Suprapubic skin (tissue), 4 donors: ENCODE data around the gene CCT7. TPM values are rescaled to one million over a fixed set of nuclear protein-coding genes. Genes with fewer than 3 reads are reported as not detected.
"Not testable (repeated sequence)": the region's sequence is repeated elsewhere in the genome, so short reads cannot be mapped to it uniquely, and the experiment has no call there.

Experiments used
- DNase-seq, 2 donors: peaks; one replicate each; pipeline ENCODE4 v3.0.0-alpha.2; 2019; ENCODE audit warnings: low spot score in 2 of 2
- H3K27ac ChIP-seq: fragments of 200-600 bp; sonication (generic); one replicate; pipeline ENCODE4 v1.5.1; 2019
- H3K27me3 ChIP-seq: fragments of 200-600 bp; sonication (generic); one replicate; pipeline ENCODE4 v1.5.1; 2019
- H3K36me3 ChIP-seq: fragments of 200-600 bp; sonication (generic); one replicate; pipeline ENCODE4 v1.5.1; 2019
- H3K4me1 ChIP-seq: fragments of 200-600 bp; sonication (generic); one replicate; pipeline ENCODE4 v1.5.1; 2019
- H3K4me3 ChIP-seq: fragments of 200-600 bp; sonication (generic); one replicate; pipeline ENCODE4 v1.5.1; 2019; ENCODE audit warnings: mild to moderate bottlenecking
- H3K9me3 ChIP-seq: fragments of 200-600 bp; sonication (generic); one replicate; pipeline ENCODE4 v1.5.1; 2019
- EP300 ChIP-seq: sonication (generic); formaldehyde crosslinking; IDR thresholded peaks from one replicate; pipeline ENCODE4 v1.6.1; 2017; ENCODE audit warnings: antibody characterized with exemption
- POLR2A ChIP-seq, 2 donors: fragments of 450-650 bp; IDR thresholded peaks; one replicate each; pipeline ENCODE4 v1.6.1; 2017; ENCODE audit warnings: antibody characterized with exemption in 2 of 2, mild to moderate bottlenecking in 2 of 2, moderate library complexity in 2 of 2
- POLR2AphosphoS5 ChIP-seq, 3 donors: sonication (generic); formaldehyde crosslinking; IDR thresholded peaks; one replicate each; pipeline ENCODE4 v1.6.1; 2017; ENCODE audit warnings: antibody characterized with exemption in 3 of 3
- WGBS: methylation state at CpG from one replicate; pipeline ENCODE4 v1.1.5; 2018; 5-methylcytosine and 5-hydroxymethylcytosine counted together
- total RNA-seq, 4 donors: library from RNA; depleted of rRNA; stranded (reverse); fragments of >200 nt; gene quantifications; one replicate each; pipeline ENCODE4 v1.1.0, GENCODE V29; 2016
- TF ChIP-seq, protein P1 (sequence below), 2 donors: fragments of 200-600 bp in 1 of 2; fragments of 450-650 bp in 1 of 2; sonication (generic) in 1 of 2; IDR thresholded peaks; one replicate each; pipeline ENCODE4 v1.5.1; 2016 to 2019; ENCODE audit warnings: antibody characterized with exemption in 2 of 2, mild to moderate bottlenecking in 1 of 2, moderate library complexity in 1 of 2

CCT7 gene
- total RNA-seq: 100 to 1,000 TPM in 3 of 4 donors, 10 to 100 TPM in 1; 99.7 to 175 (median 158) TPM

GRCh38 chr2:73233932-73234832, at the start of gene CCT7:
Gene CCT7, plus strand, starts transcription at chr2:73234308. Its CDS starts 71 bp downstream, at chr2:73234379.
- peaks cover 32% of the 10 kb centered on the region for H3K4me1 ChIP-seq
- H3K36me3 ChIP-seq: peaks cover 15% of the 10 kb centered on the region
- peak within 1 kb of the TSS; percentile 95 for H3K27ac ChIP-seq
- 0% methylated on average over 33 of the region's 69 CpGs for WGBS
- peak; percentile 93 to 94 for DNase-seq
- H3K4me3 ChIP-seq: peak within 1 kb of the TSS; percentile 94
- peak; percentile 23 to 77 for TF ChIP-seq POLR2A (IDR thresholded peaks at IDR 0.05)
- no peak for TF ChIP-seq EP300
- TF ChIP-seq, protein P1, sequence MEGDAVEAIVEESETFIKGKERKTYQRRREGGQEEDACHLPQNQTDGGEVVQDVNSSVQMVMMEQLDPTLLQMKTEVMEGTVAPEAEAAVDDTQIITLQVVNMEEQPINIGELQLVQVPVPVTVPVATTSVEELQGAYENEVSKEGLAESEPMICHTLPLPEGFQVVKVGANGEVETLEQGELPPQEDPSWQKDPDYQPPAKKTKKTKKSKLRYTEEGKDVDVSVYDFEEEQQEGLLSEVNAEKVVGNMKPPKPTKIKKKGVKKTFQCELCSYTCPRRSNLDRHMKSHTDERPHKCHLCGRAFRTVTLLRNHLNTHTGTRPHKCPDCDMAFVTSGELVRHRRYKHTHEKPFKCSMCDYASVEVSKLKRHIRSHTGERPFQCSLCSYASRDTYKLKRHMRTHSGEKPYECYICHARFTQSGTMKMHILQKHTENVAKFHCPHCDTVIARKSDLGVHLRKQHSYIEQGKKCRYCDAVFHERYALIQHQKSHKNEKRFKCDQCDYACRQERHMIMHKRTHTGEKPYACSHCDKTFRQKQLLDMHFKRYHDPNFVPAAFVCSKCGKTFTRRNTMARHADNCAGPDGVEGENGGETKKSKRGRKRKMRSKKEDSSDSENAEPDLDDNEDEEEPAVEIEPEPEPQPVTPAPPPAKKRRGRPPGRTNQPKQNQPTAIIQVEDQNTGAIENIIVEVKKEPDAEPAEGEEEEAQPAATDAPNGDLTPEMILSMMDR (IDR thresholded peaks at IDR 0.05): no peak
- TF ChIP-seq POLR2AphosphoS5 (IDR thresholded peaks at IDR 0.05): peak in 2 of 3 donors; percentile 38 to 65
- H3K27me3 ChIP-seq: no peaks in the 10 kb centered on the region
- H3K9me3 ChIP-seq: no peaks in the 10 kb centered on the region

- Histone ChIP-seq H3K4me3 (no peak overlapping the region), H3K4me1 (no peaks in the 10 kb centered on the region), H3K27me3 (peaks cover 15% of the 10 kb centered on the region), H3K36me3 (no peaks in the 10 kb centered on the region), H3K27ac (no peak overlapping the region), H3K9me3 (no peaks in the 10 kb centered on the region)
- TF ChIP-seq POLR2A (IDR thresholded peaks at IDR 0.05) (no peak), EP300 (no peak), POLR2AphosphoS5 (IDR thresholded peaks at IDR 0.05) (no peak)
- TF ChIP-seq, protein P1 (IDR thresholded peaks at IDR 0.05): no peak
- WGBS: 82% methylated on average over 2 of the region's 2 CpGs
- no peak for DNase-seq
Observed at GRCh38 chr2:73185965-73186364, 48.1 kb upstream of the CCT7 start.

DNA sequence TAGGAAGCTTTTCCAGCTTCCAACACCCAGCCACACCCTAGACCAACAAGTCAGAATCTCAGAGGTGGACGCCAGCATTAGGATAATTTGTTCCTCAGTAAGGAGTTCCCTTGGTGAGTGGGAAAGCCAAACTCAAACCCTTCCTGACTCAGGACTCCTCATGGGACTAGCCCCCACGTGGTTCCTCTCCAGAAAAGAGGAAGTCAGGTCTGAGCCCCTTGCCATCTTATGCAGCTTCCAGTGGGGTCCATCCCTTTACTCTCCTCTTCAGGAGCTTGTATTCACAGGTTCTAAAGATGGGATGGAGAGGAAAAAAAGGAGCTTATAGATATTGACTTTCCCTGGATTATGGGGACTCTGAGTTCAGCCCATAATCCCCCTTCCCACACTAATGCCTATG, 46.6 kb upstream of the CCT7 start:
- H3K27me3 ChIP-seq: peaks cover 15% of the 10 kb centered on the region
- TF ChIP-seq, protein P1 (IDR thresholded peaks at IDR 0.05): no peak
- no peak for TF ChIP-seq POLR2AphosphoS5 (IDR thresholded peaks at IDR 0.05)
- no peak for TF ChIP-seq EP300
- no peak for TF ChIP-seq POLR2A (IDR thresholded peaks at IDR 0.05)
- H3K4me3 ChIP-seq: no peak overlapping the region
- no peak for DNase-seq
- H3K36me3 ChIP-seq: no peaks in the 10 kb centered on the region
- H3K4me1 ChIP-seq: no peaks in the 10 kb centered on the region
- 58% methylated on average over 2 of the region's 2 CpGs for WGBS
- no peak overlapping the region for H3K27ac ChIP-seq
- H3K9me3 ChIP-seq: no peaks in the 10 kb centered on the region

DNA sequence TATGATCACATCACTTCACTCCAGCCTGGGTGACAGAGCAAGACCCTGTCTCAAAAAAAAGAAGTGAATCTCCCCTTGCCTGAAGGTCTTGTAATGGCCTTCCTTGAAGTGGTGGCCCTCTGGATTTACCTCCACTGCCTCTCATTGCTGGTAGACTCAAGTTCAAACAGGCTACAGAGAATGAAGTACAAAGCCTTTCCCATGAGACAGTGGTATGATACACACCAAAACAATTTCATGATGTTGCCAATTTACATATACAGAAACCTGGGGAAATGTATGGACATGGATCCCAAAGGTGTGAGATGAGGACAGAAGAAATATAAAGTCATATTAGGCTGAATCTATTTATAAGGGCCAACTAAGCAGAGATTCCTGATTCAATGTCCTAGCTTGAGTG, 36.5 kb upstream of the CCT7 start:
- H3K4me1 ChIP-seq: peaks cover 8% of the 10 kb centered on the region
- H3K36me3 ChIP-seq: no peaks in the 10 kb centered on the region
- TF ChIP-seq EP300 (no peak), POLR2A (IDR thresholded peaks at IDR 0.05) (no peak), POLR2AphosphoS5 (IDR thresholded peaks at IDR 0.05) (no peak)
- TF ChIP-seq, protein P1 (IDR thresholded peaks at IDR 0.05): no peak
- no peaks in the 10 kb centered on the region for H3K9me3 ChIP-seq
- H3K27me3 ChIP-seq: peaks cover 50% of the 10 kb centered on the region
- H3K4me3 ChIP-seq: no peak overlapping the region
- DNase-seq: no peak
- H3K27ac ChIP-seq: no peak overlapping the region

GRCh38 chr2:73200281-73200680, 33.8 kb upstream of the CCT7 start:
- DNase-seq, H3K4me3 ChIP-seq, H3K36me3 ChIP-seq, H3K27ac ChIP-seq, H3K9me3 ChIP-seq: not testable (repeated sequence)
- Histone ChIP-seq H3K4me1 (peaks cover 18% of the 10 kb centered on the region), H3K27me3 (peaks cover 74% of the 10 kb centered on the region)
- 79% methylated on average over 10 of the region's 10 CpGs for WGBS
